Skeletal muscle satellite cell (primary cell): ENCODE data around the gene DNAJC5.

Experiments used
- H3K27me3 ChIP-seq: 2 replicates; pipeline ENCODE4 v1.7.0; 2013; ENCODE audit warnings: low read length; ENCODE audit not compliant: control insufficient read depth, insufficient read depth
- H3K36me3 ChIP-seq: 2 replicates; pipeline ENCODE4 v1.7.0; 2013; ENCODE audit warnings: mild to moderate bottlenecking, control low read depth, low read length; ENCODE audit not compliant: insufficient read depth
- H3K4me1 ChIP-seq: 2 replicates; pipeline ENCODE4 v1.7.0; 2013; ENCODE audit warnings: low read length; ENCODE audit not compliant: control insufficient read depth, insufficient read depth
- H3K4me2 ChIP-seq: 2 replicates; pipeline ENCODE4 v1.7.0; 2013; ENCODE audit warnings: mild to moderate bottlenecking, low read length
- H3K4me3 ChIP-seq: 2 replicates; pipeline ENCODE4 v1.7.0; 2013; ENCODE audit warnings: low read length
- H3K9ac ChIP-seq: 2 replicates; pipeline ENCODE4 v1.7.0; 2013; ENCODE audit warnings: mild to moderate bottlenecking, low read depth, low read length, moderate library complexity
- H3K9me3 ChIP-seq: replicated peaks from 2 replicates; pipeline ENCODE4 v1.7.0; 2013; ENCODE audit warnings: mild to moderate bottlenecking, control low read depth, low read length

Gene DNAJC5

GRCh38 chr20:63945921-63946920, 51.3 kb downstream of the DNAJC5 start:
- Histone ChIP-seq H3K4me1 (peaks cover 33% of the 10 kb centered on the region), H3K9me3 (no peaks in the 10 kb centered on the region), H3K27me3 (no peaks in the 10 kb centered on the region), H3K36me3 (peaks cover 41% of the 10 kb centered on the region), H3K4me2 (no peak overlapping the region), H3K4me3 (no peak overlapping the region), H3K9ac (no peak overlapping the region)

GRCh38 chr20:63946986-63947637, 52.2 kb downstream of the DNAJC5 start:
- peaks cover 42% of the 10 kb centered on the region for H3K36me3 ChIP-seq
- H3K27me3 ChIP-seq = no peaks in the 10 kb centered on the region

GRCh38 chr20:63947638-63948456, 52.9 kb downstream of the DNAJC5 start:
- Histone ChIP-seq H3K27me3 (no peaks in the 10 kb centered on the region), H3K4me1 (peaks cover 39% of the 10 kb centered on the region), H3K9me3 (no peaks in the 10 kb centered on the region), H3K36me3 (peaks cover 41% of the 10 kb centered on the region), H3K9ac (no peak overlapping the region), H3K4me2 (peak overlapping the region; percentile 38), H3K4me3 (no peak overlapping the region)

More at GRCh38 chr20:63946986-63947637, 52.2 kb downstream of the DNAJC5 start:
- Histone ChIP-seq H3K4me3 (no peak overlapping the region), H3K4me2 (no peak overlapping the region), H3K9ac (no peak overlapping the region), H3K9me3 (no peaks in the 10 kb centered on the region), H3K4me1 (peaks cover 37% of the 10 kb centered on the region)

GRCh38 chr20:63950701-63951397, 55.9 kb downstream of the DNAJC5 start:
- Histone ChIP-seq H3K9ac (no peak overlapping the region), H3K36me3 (peaks cover 14% of the 10 kb centered on the region), H3K4me3 (no peak overlapping the region), H3K4me1 (peaks cover 55% of the 10 kb centered on the region), H3K27me3 (no peaks in the 10 kb centered on the region), H3K4me2 (peak overlapping the region; percentile 13), H3K9me3 (no peaks in the 10 kb centered on the region)

GRCh38 chr20:63951398-63952209, 56.7 kb downstream of the DNAJC5 start:
- Histone ChIP-seq H3K4me3 (no peak overlapping the region), H3K9me3 (no peaks in the 10 kb centered on the region), H3K36me3 (peaks cover 9% of the 10 kb centered on the region), H3K4me1 (peaks cover 56% of the 10 kb centered on the region), H3K27me3 (no peaks in the 10 kb centered on the region), H3K9ac (no peak overlapping the region), H3K4me2 (peak overlapping the region; percentile 13)

- Histone ChIP-seq H3K4me3 (no peak overlapping the region), H3K27me3 (no peaks in the 10 kb centered on the region), H3K9ac (no peak overlapping the region), H3K9me3 (no peaks in the 10 kb centered on the region), H3K36me3 (peaks cover 9% of the 10 kb centered on the region), H3K4me1 (peaks cover 61% of the 10 kb centered on the region), H3K4me2 (no peak overlapping the region)
These were observed 57.2 kb downstream of the DNAJC5 start for GRCh38 chr20:63952210-63952535.

- Histone ChIP-seq H3K36me3 (peaks cover 9% of the 10 kb centered on the region), H3K4me1 (peaks cover 66% of the 10 kb centered on the region), H3K27me3 (no peaks in the 10 kb centered on the region), H3K9ac (no peak overlapping the region), H3K4me2 (no peak overlapping the region), H3K4me3 (no peak overlapping the region), H3K9me3 (no peaks in the 10 kb centered on the region)
These were observed 57.8 kb downstream of the DNAJC5 start for GRCh38 chr20:63952769-63953168.

GRCh38 chr20:63953764-63954429, 59.0 kb downstream of the DNAJC5 start:
- Histone ChIP-seq H3K36me3 (peaks cover 9% of the 10 kb centered on the region), H3K4me1 (peaks cover 62% of the 10 kb centered on the region), H3K9ac (peak overlapping the region; percentile 14), H3K9me3 (no peaks in the 10 kb centered on the region), H3K4me3 (peak overlapping the region; percentile 100), H3K4me2 (peak overlapping the region; percentile 97), H3K27me3 (no peaks in the 10 kb centered on the region)

- peaks cover 48% of the 10 kb centered on the region for H3K4me1 ChIP-seq
- peak overlapping the region; percentile 100 for H3K4me3 ChIP-seq
- peaks cover 14% of the 10 kb centered on the region for H3K36me3 ChIP-seq
- peak overlapping the region; percentile 99 for H3K9ac ChIP-seq
- H3K9me3 ChIP-seq = no peaks in the 10 kb centered on the region
- peak overlapping the region; percentile 97 for H3K4me2 ChIP-seq
- no peaks in the 10 kb centered on the region for H3K27me3 ChIP-seq
These were observed 60.4 kb downstream of the DNAJC5 start for GRCh38 chr20:63955281-63955826.
